Hepatocyte (in vitro differentiated cells): ENCODE data around the gene SLC35C1. TPM values are rescaled to one million over a fixed set of nuclear protein-coding genes. Genes with fewer than 3 reads are reported as not detected.

Experiments
- DNase-seq: peaks from one replicate; pipeline ENCODE4 v3.0.0-alpha.2; 2016; ENCODE audit warnings: low spot score
- H2AFZ ChIP-seq: fragments of 200-600 bp; sonication (generic); 2 replicates; pipeline ENCODE4 v1.6.0; 2016; ENCODE audit warnings: antibody characterized with exemption, mild to moderate bottlenecking
- H3K27ac ChIP-seq: fragments of 200-600 bp; sonication (generic); 2 replicates; pipeline ENCODE4 v1.5.1; 2016; ENCODE audit warnings: mild to moderate bottlenecking
- H3K27me3 ChIP-seq: fragments of 200-600 bp; sonication (generic); 2 replicates; pipeline ENCODE4 v1.6.1; 2016
- H3K36me3 ChIP-seq: fragments of 200-600 bp; sonication (generic); replicated peaks from 2 replicates; pipeline ENCODE4 v1.5.1; 2016; ENCODE audit warnings: low read depth; ENCODE audit not compliant: insufficient read depth
- H3K4me1 ChIP-seq: fragments of 200-600 bp; sonication (generic); 2 replicates; pipeline ENCODE4 v1.5.1; 2016; ENCODE audit warnings: mild to moderate bottlenecking, moderate library complexity; ENCODE audit not compliant: insufficient read depth
- H3K4me2 ChIP-seq: fragments of 200-600 bp; sonication (generic); 2 replicates; pipeline ENCODE4 v1.6.0; 2016
- H3K4me3 ChIP-seq: fragments of 200-600 bp; sonication (generic); 2 replicates; pipeline ENCODE4 v1.5.1; 2016; ENCODE audit warnings: mild to moderate bottlenecking
- H3K79me2 ChIP-seq: fragments of 200-600 bp; sonication (generic); 2 replicates; pipeline ENCODE4 v1.6.0; 2017; ENCODE audit warnings: mild to moderate bottlenecking
- H3K9me2 ChIP-seq: fragments of 200-600 bp; sonication (generic); replicated peaks from 2 replicates; pipeline ENCODE4 v1.6.0; 2017; ENCODE audit warnings: mild to moderate bottlenecking; ENCODE audit not compliant: insufficient read depth
- H3K9me3 ChIP-seq: fragments of 200-600 bp; sonication (generic); 2 replicates; pipeline ENCODE4 v1.5.1; 2016; ENCODE audit warnings: low read depth, mild to moderate bottlenecking
- H4K20me1 ChIP-seq: fragments of 200-600 bp; sonication (generic); 2 replicates; pipeline ENCODE4 v1.6.0; 2016; ENCODE audit warnings: mild to moderate bottlenecking; ENCODE audit not compliant: insufficient read depth, poor library complexity, severe bottlenecking
- CTCF ChIP-seq: fragments of 200-600 bp; sonication (generic); IDR thresholded peaks from 2 replicates; pipeline ENCODE4 v1.5.1; 2016; ENCODE audit warnings: antibody characterized with exemption, mild to moderate bottlenecking; ENCODE audit not compliant: poor library complexity
- EZH2 ChIP-seq: fragments of 200-600 bp; sonication (generic); IDR thresholded peaks from 2 replicates; pipeline ENCODE4 v1.6.1; 2016; ENCODE audit warnings: antibody characterized with exemption, mild to moderate bottlenecking, borderline replicate concordance
- EZH2phosphoT487 ChIP-seq: fragments of 200-600 bp; sonication (generic); IDR thresholded peaks from one replicate; pipeline ENCODE4 v1.6.1; 2018; ENCODE audit warnings: antibody characterized with exemption, mild to moderate bottlenecking, low read depth, moderate library complexity; ENCODE audit not compliant: unreplicated experiment, severe bottlenecking
- WGBS: methylation state at CpG from one replicate; pipeline ENCODE4 v1.1.6; 2016; ENCODE audit warnings: low lambda C conversion rate; ENCODE audit errors: missing lambda C conversion rate; 5-methylcytosine and 5-hydroxymethylcytosine counted together
- polyA plus RNA-seq: library from polyadenylated mRNA; unstranded; fragments of >200 nt; fragmentation: Nextera tagmentation; extraction: Ambion mirVana; gene quantifications from 2 replicates; pipeline ENCODE4 v1.2.1, GENCODE V29; 2016
- total RNA-seq: library from RNA; depleted of rRNA; stranded (reverse); fragments of >200 nt; gene quantifications from 2 replicates; pipeline ENCODE4 v1.2.3, GENCODE V29; 2014

The SLC35C1 gene
- total and polyA plus RNA-seq, 2 experiments from 2014 or later: 12.7 to 22.1 TPM

DNA sequence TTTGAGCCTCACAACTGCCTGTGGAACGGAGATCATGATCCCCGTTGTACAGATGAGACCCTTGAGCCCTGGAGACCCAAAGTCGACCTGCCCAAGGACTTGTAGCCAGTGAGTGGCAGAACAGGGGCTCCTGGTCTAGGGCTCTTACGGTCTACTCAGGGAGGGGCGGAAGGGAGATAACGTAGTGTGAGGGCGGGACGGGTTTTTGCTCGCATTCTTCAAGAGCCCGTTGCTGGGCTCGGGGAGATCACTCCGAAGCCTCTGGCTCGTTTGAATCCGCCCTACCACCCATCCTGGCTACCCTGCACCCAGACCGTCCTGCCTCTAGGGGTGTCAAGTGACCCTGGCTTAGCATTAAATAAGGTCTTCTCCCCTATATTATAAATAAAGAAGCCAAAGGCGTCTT is 43.0 kb downstream of the SLC35C1 start:
- 3% methylated on average over 16 of the region's 16 CpGs for WGBS
- peaks cover 3% of the 10 kb centered on the region for H3K4me1 ChIP-seq
- peak overlapping the region; percentile 86 for H3K4me2 ChIP-seq
- TF ChIP-seq EZH2: no peak
- TF ChIP-seq EZH2phosphoT487: no peak
- no peak for TF ChIP-seq CTCF
- peak; percentile 83 for DNase-seq
- H2AFZ ChIP-seq: peak overlapping the region; percentile 7
- no peaks in the 10 kb centered on the region for H3K27me3 ChIP-seq
- peak overlapping the region; percentile 96 for H3K27ac ChIP-seq
- no peaks in the 10 kb centered on the region for H3K36me3 ChIP-seq
- no peaks in the 10 kb centered on the region for H3K9me2 ChIP-seq
- peak overlapping the region; percentile 58 for H3K4me3 ChIP-seq
- H3K9me3 ChIP-seq: no peaks in the 10 kb centered on the region
- H4K20me1 ChIP-seq: peaks cover 41% of the 10 kb centered on the region
- H3K79me2 ChIP-seq: peaks cover 50% of the 10 kb centered on the region

GRCh38 chr11:45848654-45849081 is 43.7 kb downstream of the SLC35C1 start:
- Histone ChIP-seq H3K36me3 (no peaks in the 10 kb centered on the region), H3K9me3 (no peaks in the 10 kb centered on the region), H3K79me2 (peaks cover 57% of the 10 kb centered on the region), H3K27ac (peak overlapping the region; percentile 96), H3K27me3 (no peaks in the 10 kb centered on the region), H3K4me1 (peaks cover 3% of the 10 kb centered on the region), H3K4me2 (peak overlapping the region; percentile 86), H2AFZ (no peak overlapping the region), H4K20me1 (peaks cover 48% of the 10 kb centered on the region), H3K9me2 (no peaks in the 10 kb centered on the region), H3K4me3 (no peak overlapping the region)
- TF ChIP-seq EZH2: no peak
- no peak for TF ChIP-seq CTCF
- TF ChIP-seq EZH2phosphoT487: no peak
- DNase-seq: peak; percentile 52
- 27% methylated on average over 8 of the region's 8 CpGs for WGBS

GRCh38 chr11:45850446-45850845 is 45.5 kb downstream of the SLC35C1 start:
- no peak overlapping the region for H3K27ac ChIP-seq
- no peaks in the 10 kb centered on the region for H3K36me3 ChIP-seq
- no peak overlapping the region for H2AFZ ChIP-seq
- no peaks in the 10 kb centered on the region for H3K9me2 ChIP-seq
- H3K79me2 ChIP-seq: peaks cover 75% of the 10 kb centered on the region
- peaks cover 63% of the 10 kb centered on the region for H4K20me1 ChIP-seq
- TF ChIP-seq EZH2phosphoT487 (no peak), CTCF (no peak), EZH2 (no peak)
- H3K4me3 ChIP-seq: no peak overlapping the region
- 72% methylated on average over 2 of the region's 2 CpGs for WGBS
- peaks cover 3% of the 10 kb centered on the region for H3K4me1 ChIP-seq
- H3K9me3 ChIP-seq: no peaks in the 10 kb centered on the region
- H3K4me2 ChIP-seq: no peak overlapping the region
- DNase-seq: no peak
- H3K27me3 ChIP-seq: no peaks in the 10 kb centered on the region

GRCh38 chr11:45851228-45851627 is 46.3 kb downstream of the SLC35C1 start:
- Histone ChIP-seq H3K27me3 (no peaks in the 10 kb centered on the region), H3K4me1 (peaks cover 3% of the 10 kb centered on the region), H3K27ac (no peak overlapping the region), H3K36me3 (no peaks in the 10 kb centered on the region), H4K20me1 (peaks cover 69% of the 10 kb centered on the region), H3K79me2 (peaks cover 83% of the 10 kb centered on the region), H3K9me2 (no peaks in the 10 kb centered on the region), H3K9me3 (no peaks in the 10 kb centered on the region), H3K4me2 (no peak overlapping the region), H2AFZ (no peak overlapping the region), H3K4me3 (no peak overlapping the region)
- WGBS: 89% methylated on average over 2 of the region's 2 CpGs
- no peak for DNase-seq
- TF ChIP-seq CTCF (no peak), EZH2 (no peak), EZH2phosphoT487 (no peak)
